GM18498 (cell line): ENCODE results near the gene SEMA5B.
A peak's percentile ranks its signal among the peaks of the same experiment; 100 is the strongest.

Source experiments
- ATAC-seq: cut with Tn5 transposase; IDR thresholded peaks from one replicate; pipeline ENCODE4 v1.9.1; 2021; ENCODE audit warnings: mild to moderate bottlenecking, moderate library complexity; ENCODE audit not compliant: unreplicated experiment

SEMA5B gene

GRCh38 chr3:122903171-122903570, 124.4 kb downstream of the SEMA5B start:
- no peak for ATAC-seq

GRCh38 chr3:122902326-122902725, 125.2 kb downstream of the SEMA5B start:
- no peak for ATAC-seq

DNA sequence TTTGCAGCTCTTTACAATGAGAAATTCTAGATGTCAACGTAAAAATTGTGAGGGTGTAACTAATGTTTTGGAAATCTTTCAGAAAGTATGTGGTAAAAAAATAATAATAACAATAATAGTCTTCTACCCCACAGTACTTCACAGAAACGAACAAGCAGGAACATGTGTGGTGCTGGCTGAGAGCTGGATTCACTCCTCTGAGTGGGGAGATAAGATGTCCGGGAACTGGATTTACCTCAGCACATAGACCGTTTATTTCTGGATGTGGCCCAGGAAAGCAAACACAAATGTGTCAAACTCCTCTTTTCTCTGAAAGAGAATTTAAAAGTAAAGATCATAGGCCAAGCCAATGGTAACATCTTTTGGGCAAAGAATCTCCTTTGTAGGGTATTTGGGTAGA, 129.3 kb downstream of the SEMA5B start:
- ATAC-seq, result no peak

DNA sequence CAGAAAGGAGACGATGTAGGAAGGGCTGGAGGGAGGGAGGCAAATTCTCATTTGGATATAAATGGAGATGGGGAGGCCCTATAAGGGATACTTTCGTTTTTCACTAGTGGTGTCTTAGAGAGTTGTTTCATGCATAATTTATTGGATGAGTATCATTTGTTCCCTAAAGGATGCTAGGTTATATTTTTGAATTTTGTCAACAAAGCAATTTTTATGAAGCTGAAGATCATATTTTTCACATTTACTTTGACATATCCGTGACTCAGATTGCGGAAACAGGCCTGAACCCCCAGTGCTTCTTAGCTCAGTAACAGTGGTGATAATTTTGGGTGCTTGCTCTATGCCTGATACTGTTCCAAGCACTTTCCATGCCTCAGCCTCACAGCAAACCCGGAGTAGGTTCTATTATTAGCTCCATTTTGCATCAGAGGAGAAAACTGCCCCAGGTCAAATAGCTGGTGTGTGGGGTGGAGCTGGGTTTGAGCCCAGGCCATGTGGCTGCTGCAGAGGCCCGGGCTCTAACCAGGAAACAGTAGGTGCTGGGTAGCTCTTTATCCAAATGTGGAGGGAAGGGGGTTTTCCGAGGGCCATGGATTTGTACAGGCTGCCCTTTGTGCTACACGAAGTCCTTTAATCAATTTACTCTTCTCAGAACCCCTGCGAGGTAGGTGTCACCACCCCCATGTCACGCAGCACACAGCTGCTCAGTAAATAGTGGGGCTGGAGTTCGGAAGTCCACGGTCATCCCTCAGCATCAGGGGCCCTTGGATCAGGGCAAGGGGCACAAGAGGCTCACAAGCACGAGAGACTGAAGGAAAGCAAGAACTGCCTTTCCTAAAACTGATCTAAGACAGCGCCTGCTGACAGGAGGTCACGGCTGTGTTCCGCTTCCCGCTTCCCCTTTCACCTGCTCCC, 133.6 kb downstream of the SEMA5B start:
- no peak for ATAC-seq

DNA sequence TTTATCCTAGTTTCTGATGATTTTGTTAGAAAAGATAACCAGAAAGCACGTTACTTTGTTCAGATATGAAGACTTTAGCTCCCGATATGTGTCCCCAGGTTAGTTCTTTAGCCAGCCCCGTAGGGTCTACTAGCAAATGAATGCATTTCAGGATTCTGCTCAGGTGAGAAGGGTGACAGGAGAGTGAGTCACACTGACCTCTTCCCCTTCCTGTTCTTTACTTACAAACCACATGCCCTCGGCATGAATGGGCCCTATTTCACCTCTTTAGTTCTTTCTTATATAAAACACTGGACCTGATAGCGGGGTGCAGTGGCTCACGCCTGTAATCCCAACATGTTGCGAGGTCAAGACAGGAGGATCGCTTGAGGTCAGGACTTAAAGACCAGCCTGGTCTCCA, 134.3 kb downstream of the SEMA5B start:
- ATAC-seq, result no peak

DNA sequence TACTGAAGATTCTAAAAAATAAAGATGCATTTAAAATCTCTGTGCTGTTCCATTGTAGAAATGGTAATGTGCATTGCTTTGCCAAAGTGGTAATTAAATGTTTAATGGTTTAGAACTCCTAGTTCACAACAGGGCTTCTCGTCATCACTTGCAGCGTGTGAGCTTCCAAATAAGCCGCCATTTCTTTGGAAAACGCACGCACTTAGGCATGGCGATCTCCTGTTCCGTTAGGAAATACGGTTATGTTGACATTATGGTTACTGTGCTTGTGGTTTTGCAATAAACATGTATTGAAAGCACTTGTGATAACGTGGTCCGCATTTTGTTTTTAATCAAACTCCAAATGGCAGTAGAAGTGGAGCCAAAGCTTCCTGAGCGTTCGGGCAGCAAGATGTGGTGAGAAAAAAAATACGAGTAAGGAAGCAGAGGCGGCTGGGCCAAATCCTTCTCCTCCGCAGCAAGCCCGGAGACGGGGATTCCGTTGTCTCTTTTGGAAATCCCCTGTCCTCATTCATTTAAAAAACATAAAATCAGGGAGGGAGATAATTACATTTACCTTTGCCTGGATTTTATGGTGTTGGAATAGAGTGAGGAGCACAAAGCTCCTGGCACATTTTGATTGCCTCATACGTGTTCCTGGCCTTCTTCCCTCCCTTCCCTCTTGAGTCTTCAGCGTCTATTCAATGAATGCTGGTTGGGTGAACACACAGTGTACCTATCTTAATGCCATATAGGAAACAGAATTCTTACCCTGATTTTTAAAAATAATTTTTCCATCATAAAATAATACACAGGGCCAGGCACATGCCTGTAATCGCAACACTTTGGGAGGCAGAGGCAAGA, 135.2 kb downstream of the SEMA5B start:
- no peak for ATAC-seq

GRCh38 chr3:122890720-122891220, 136.8 kb downstream of the SEMA5B start:
- no peak for ATAC-seq

DNA sequence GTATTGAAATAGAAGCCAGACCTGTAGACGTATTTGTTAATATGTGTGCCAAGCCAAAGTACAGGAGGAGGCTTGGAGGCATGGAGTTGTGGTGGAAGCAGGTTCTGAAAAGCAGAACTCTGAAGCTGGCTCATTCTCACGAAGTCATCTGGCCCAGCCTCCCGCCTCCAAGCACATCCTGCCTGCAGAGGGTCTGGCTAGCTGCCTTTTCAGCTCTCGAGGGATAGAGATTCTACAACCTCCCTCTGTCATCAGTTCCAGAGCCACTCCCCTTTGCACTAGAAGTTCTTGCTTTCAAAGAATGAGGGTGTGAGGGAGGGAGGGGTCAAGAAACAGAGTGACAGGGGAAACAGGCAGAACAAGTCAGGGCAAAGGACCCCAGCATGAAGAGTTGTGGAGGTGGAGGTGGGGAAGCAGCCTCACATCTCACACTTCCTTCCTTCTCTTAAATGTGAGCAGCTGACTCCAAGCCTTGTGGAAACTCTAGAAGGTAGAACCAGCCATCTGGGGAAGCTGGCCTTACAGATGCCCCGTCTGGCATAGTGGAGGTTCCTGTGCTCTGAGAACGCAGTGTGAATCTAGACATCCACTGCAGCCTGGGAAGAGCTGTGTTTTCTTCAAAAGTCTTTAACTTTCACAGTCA, 137.4 kb downstream of the SEMA5B start:
- ATAC-seq, result peak; percentile 78

GRCh38 chr3:122886946-122887345, 140.6 kb downstream of the SEMA5B start:
- no peak for ATAC-seq

DNA sequence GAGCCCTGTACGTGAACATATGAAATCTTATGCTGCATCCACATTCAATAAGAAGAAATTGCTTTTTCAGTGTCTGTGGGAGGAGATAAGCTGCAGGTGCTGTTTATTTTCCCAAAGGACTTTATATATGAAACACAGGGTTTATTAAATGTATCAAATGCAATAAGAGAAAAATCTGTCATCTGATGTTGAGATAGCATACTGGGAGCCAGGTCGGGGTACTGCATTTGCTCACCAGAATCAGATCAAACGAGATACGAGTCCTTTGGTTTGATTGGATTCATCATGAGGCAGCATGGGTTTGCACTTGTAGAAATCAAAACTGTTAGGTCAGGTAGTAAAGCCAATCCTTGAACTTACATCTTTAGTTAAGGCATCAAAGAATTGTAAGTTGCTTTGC, 141.3 kb downstream of the SEMA5B start:
- no peak for ATAC-seq

- no peak for ATAC-seq
These were observed 145.1 kb downstream of the SEMA5B start for GRCh38 chr3:122882361-122882947.

GRCh38 chr3:122880624-122881023, 146.9 kb downstream of the SEMA5B start:
- no peak for ATAC-seq

DNA sequence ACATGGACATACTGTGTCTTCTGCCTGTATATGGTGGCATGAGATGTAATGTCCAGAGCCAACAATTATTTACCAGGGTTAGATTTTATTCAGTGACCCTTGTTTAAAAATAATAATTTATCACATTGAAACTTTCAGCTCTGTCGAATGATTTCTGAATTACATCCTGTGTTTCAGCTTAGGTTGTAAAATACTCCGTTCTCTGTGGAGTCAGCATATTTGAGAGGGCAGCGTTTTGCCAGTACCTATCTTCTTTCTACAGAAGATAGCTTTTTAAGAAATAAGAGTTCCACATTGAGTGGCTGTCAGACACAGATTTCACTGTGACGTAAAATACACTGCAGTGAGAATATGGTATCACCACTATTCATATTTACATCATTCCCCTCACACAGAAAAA, 147.4 kb downstream of the SEMA5B start:
- ATAC-seq, result no peak

DNA sequence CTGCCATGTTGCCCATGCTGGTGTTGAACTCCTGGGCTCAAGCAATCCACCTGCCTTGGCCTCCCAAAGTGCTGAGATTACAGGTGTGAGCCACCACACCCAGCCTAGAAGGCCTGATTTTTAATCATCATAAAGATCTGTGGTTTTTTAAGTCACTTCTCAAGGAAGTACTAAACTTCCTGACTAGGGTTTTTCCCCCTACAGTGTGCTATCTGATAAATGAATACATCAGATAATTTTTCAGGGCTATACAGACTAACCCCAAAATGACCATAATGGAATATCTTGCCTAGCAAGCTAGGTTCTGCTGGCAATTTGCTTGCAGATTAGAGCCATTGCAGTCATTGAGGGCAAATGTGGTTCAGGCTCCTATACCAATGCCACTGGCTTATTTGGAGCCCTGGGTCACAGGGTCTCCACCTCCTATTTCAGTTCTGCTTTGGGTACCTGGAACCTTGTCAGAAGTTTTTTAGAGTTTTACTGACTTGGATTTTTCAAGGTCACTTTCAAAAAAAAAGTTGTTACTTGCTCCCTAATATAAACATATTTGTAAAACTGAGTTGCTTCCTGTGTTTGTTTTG, 151.9 kb downstream of the SEMA5B start:
- no peak for ATAC-seq

GRCh38 chr3:122873741-122874515, 153.6 kb downstream of the SEMA5B start:
- no peak for ATAC-seq

- ATAC-seq, result no peak
These were observed 159.2 kb downstream of the SEMA5B start for GRCh38 chr3:122868322-122868721.

GRCh38 chr3:122864498-122864897, 163.1 kb downstream of the SEMA5B start:
- no peak for ATAC-seq

- no peak for ATAC-seq
These were observed 165.2 kb downstream of the SEMA5B start for GRCh38 chr3:122862381-122862780.
